HG02798 (cell line): ENCODE results near the gene PTPRN2.
"Not testable (repeated sequence)": the region's sequence is repeated elsewhere in the genome, so short reads cannot be mapped to it uniquely, and the experiment has no call there.

Experiments
- ATAC-seq: cut with Tn5 transposase; IDR thresholded peaks from one replicate; pipeline ENCODE4 v1.9.1; 2021; ENCODE audit warnings: mild to moderate bottlenecking; ENCODE audit not compliant: unreplicated experiment, poor library complexity

The PTPRN2 gene

GRCh38 chr7:158381956-158382355, 205.7 kb downstream of the PTPRN2 start:
- no peak for ATAC-seq

GRCh38 chr7:158378978-158379377, 208.6 kb downstream of the PTPRN2 start:
- ATAC-seq: no peak

- no peak for ATAC-seq
Observed at GRCh38 chr7:158377800-158378623, 209.6 kb downstream of the PTPRN2 start.

GRCh38 chr7:158376839-158377186, 210.8 kb downstream of the PTPRN2 start:
- not testable (repeated sequence) for ATAC-seq

- ATAC-seq: not testable (repeated sequence)
Observed at GRCh38 chr7:158376146-158376838, 211.3 kb downstream of the PTPRN2 start.

- no peak for ATAC-seq
Observed at GRCh38 chr7:158375034-158375433, 212.6 kb downstream of the PTPRN2 start.

- ATAC-seq: no peak
Observed at GRCh38 chr7:158374586-158374985, 213.0 kb downstream of the PTPRN2 start.

- ATAC-seq: no peak
Observed at GRCh38 chr7:158374146-158374545, 213.5 kb downstream of the PTPRN2 start.

GRCh38 chr7:158373476-158374133, 214.0 kb downstream of the PTPRN2 start:
- ATAC-seq: no peak

GRCh38 chr7:158372400-158373342, 215.0 kb downstream of the PTPRN2 start:
- ATAC-seq: no peak

- ATAC-seq: no peak
Observed at GRCh38 chr7:158371856-158372255, 215.8 kb downstream of the PTPRN2 start.

GRCh38 chr7:158369866-158370265, 217.8 kb downstream of the PTPRN2 start:
- no peak for ATAC-seq

GRCh38 chr7:158369290-158369689, 218.3 kb downstream of the PTPRN2 start:
- ATAC-seq: no peak

GRCh38 chr7:158368449-158368848, 219.2 kb downstream of the PTPRN2 start:
- no peak for ATAC-seq

- no peak for ATAC-seq
Observed at GRCh38 chr7:158367634-158367982, 220.0 kb downstream of the PTPRN2 start.

GRCh38 chr7:158366916-158367633, 220.5 kb downstream of the PTPRN2 start:
- no peak for ATAC-seq

GRCh38 chr7:158366346-158366745, 221.3 kb downstream of the PTPRN2 start:
- ATAC-seq: no peak

- ATAC-seq: no peak
Observed at GRCh38 chr7:158365267-158365666, 222.4 kb downstream of the PTPRN2 start.

GRCh38 chr7:158364451-158364850, 223.2 kb downstream of the PTPRN2 start:
- no peak for ATAC-seq
